GM19328 (cell line): ENCODE measurements around the gene NOX3.
"Not testable (repeated sequence)": the region's sequence is repeated elsewhere in the genome, so short reads cannot be mapped to it uniquely, and the experiment has no call there.

ENCODE experiments used
- ATAC-seq: cut with Tn5 transposase; IDR thresholded peaks from one replicate; pipeline ENCODE4 v1.9.1; 2021; ENCODE audit warnings: mild to moderate bottlenecking, moderate library complexity; ENCODE audit not compliant: unreplicated experiment

The NOX3 gene

GRCh38 chr6:155375801-155376200, 79.8 kb downstream of the NOX3 start:
- ATAC-seq: no peak

- no peak for ATAC-seq
These were observed 81.0 kb downstream of the NOX3 start for GRCh38 chr6:155374681-155375080.

- ATAC-seq: no peak
These were observed 82.4 kb downstream of the NOX3 start for GRCh38 chr6:155373276-155373675.

- no peak for ATAC-seq
These were observed 83.4 kb downstream of the NOX3 start for GRCh38 chr6:155372256-155372655.

GRCh38 chr6:155371230-155371629, 84.4 kb downstream of the NOX3 start:
- no peak for ATAC-seq

GRCh38 chr6:155366325-155366724, 89.3 kb downstream of the NOX3 start:
- no peak for ATAC-seq

- no peak for ATAC-seq
These were observed 90.7 kb downstream of the NOX3 start for GRCh38 chr6:155364844-155365437.

GRCh38 chr6:155364021-155364420, 91.6 kb downstream of the NOX3 start:
- ATAC-seq: not testable (repeated sequence)

GRCh38 chr6:155362968-155363632, 92.5 kb downstream of the NOX3 start:
- not testable (repeated sequence) for ATAC-seq

GRCh38 chr6:155354167-155354566, 101.5 kb downstream of the NOX3 start:
- no peak for ATAC-seq

- ATAC-seq: no peak
These were observed 102.8 kb downstream of the NOX3 start for GRCh38 chr6:155352811-155353210.

- no peak for ATAC-seq
These were observed 103.6 kb downstream of the NOX3 start for GRCh38 chr6:155352130-155352420.

GRCh38 chr6:155351273-155352129, 104.1 kb downstream of the NOX3 start:
- peak; percentile 95 for ATAC-seq

- ATAC-seq: no peak
These were observed 105.7 kb downstream of the NOX3 start for GRCh38 chr6:155349956-155350355.

- no peak for ATAC-seq
These were observed 106.5 kb downstream of the NOX3 start for GRCh38 chr6:155349129-155349528.

- ATAC-seq: no peak
These were observed 107.8 kb downstream of the NOX3 start for GRCh38 chr6:155347800-155348199.

- no peak for ATAC-seq
These were observed 108.7 kb downstream of the NOX3 start for GRCh38 chr6:155346957-155347356.
